ENCODE results near the gene NECAB3. TPM values are rescaled to one million over a fixed set of nuclear protein-coding genes. Genes with fewer than 3 reads are reported as not detected.

Gene NECAB3
- total RNA-seq, 1 experiment from 2014 or later, result 105 TPM

GRCh38 chr20:33673410-33674293, 576 bp downstream of the NECAB3 start:
- intact Hi-C loops (cut with micrococcal nuclease; ENCODE audit: unreplicated experiment), result loop anchor here (1.0 to 5.0 kb wide), 5 partner anchors 7 to 139 kb away; partner anchors contain the start of genes ACTL10, CHMP4B, E2F1 and PXMP4
- TF ChIP-seq CTCF (IDR thresholded peaks at IDR 0.05; ENCODE audit: insufficient read depth in 1 of 2, low read depth in 1 of 2, low read length in 1 of 2, severe bottlenecking in 1 of 2, unreplicated experiment in 1 of 2), result no peak
- no TSS peak for BruUV-seq (replicated peaks)
- peak overlapping the region; percentile 99 for H3K4me3 Mint-ChIP-seq (ENCODE audit: unreplicated experiment)
- Histone ChIP-seq H3K4me3 (ENCODE audit: low read depth, low read length) (peak overlapping the region; percentile 85), H3K9me3 (no peaks in the 10 kb centered on the region), H3K4me1 (peaks cover 18% of the 10 kb centered on the region), H3K27me3 (replicated peaks; ENCODE audit: control insufficient read depth, insufficient read depth, low read length) (no peaks in the 10 kb centered on the region), H3K36me3 (ENCODE audit: control insufficient read depth, insufficient read depth, low read length) (peaks cover 12% of the 10 kb centered on the region)
- H3K9me3 Mint-ChIP-seq (ENCODE audit: unreplicated experiment), result no peaks in the 10 kb centered on the region
- H3K27me3 Mint-ChIP-seq (ENCODE audit: insufficient read depth, unreplicated experiment), result no peaks in the 10 kb centered on the region
- DNase-seq, result peak in 1 of 2 experiments; percentile 63
- peaks cover 39% of the 10 kb centered on the region for H3K4me1 Mint-ChIP-seq (ENCODE audit: low read depth, unreplicated experiment)
- H3K36me3 Mint-ChIP-seq (ENCODE audit: insufficient read depth, unreplicated experiment), result peaks cover 59% of the 10 kb centered on the region
- peak overlapping the region; percentile 98 for H3K27ac Mint-ChIP-seq (ENCODE audit: unreplicated experiment)
- CTCF ChIA-PET, result interaction anchor here (0.5 to 1.9 kb wide), 3 partner anchors 59 to 242 kb away, joined by 3 to 8 read pairs (median 5); no protein-coding TSS in a partner anchor
- POLR2A ChIA-PET, result interaction anchor here (0.5 to 0.6 kb wide), 3 partner anchors 15 to 1406 kb away, joined by 3 to 6 read pairs (median 3); no protein-coding TSS in a partner anchor

- DNase-seq, result no peak
- BruUV-seq (replicated peaks), result no TSS peak
- Histone ChIP-seq H3K9me3 (no peaks in the 10 kb centered on the region), H3K4me3 (ENCODE audit: low read depth, low read length) (peak overlapping the region; percentile 85), H3K36me3 (ENCODE audit: control insufficient read depth, insufficient read depth, low read length) (peaks cover 14% of the 10 kb centered on the region), H3K27me3 (replicated peaks; ENCODE audit: control insufficient read depth, insufficient read depth, low read length) (no peaks in the 10 kb centered on the region), H3K4me1 (peaks cover 18% of the 10 kb centered on the region)
- POLR2A ChIA-PET, result interaction anchor here (0.5 kb wide), 1 partner anchor 1407 kb away, joined by 6 read pairs; no protein-coding TSS in a partner anchor
- Mint-ChIP-seq H3K9me3 (ENCODE audit: unreplicated experiment) (no peaks in the 10 kb centered on the region), H3K27me3 (ENCODE audit: insufficient read depth, unreplicated experiment) (no peaks in the 10 kb centered on the region), H3K4me3 (ENCODE audit: unreplicated experiment) (peak overlapping the region; percentile 99), H3K4me1 (ENCODE audit: low read depth, unreplicated experiment) (peaks cover 39% of the 10 kb centered on the region), H3K27ac (ENCODE audit: unreplicated experiment) (peak overlapping the region; percentile 98), H3K36me3 (ENCODE audit: insufficient read depth, unreplicated experiment) (peaks cover 56% of the 10 kb centered on the region)
- TF ChIP-seq CTCF (IDR thresholded peaks at IDR 0.05; ENCODE audit: insufficient read depth in 1 of 2, low read depth in 1 of 2, low read length in 1 of 2, severe bottlenecking in 1 of 2, unreplicated experiment in 1 of 2), result no peak
- CTCF ChIA-PET, result interaction anchor here (0.5 to 1.1 kb wide), 3 partner anchors 47 to 242 kb away, joined by 3 to 5 read pairs (median 3); partner anchors contain the start of gene PXMP4
- intact Hi-C loops (cut with micrococcal nuclease; ENCODE audit: unreplicated experiment), result loop anchor here (5.0 kb wide), 1 partner anchor 139 kb away; the partner anchor contains the start of gene CHMP4B
Measured at GRCh38 chr20:33673114-33673409, 1.2 kb downstream of the NECAB3 start.

- no TSS peak for BruUV-seq (replicated peaks)
- no peak for TF ChIP-seq CTCF (IDR thresholded peaks at IDR 0.05; ENCODE audit: insufficient read depth in 1 of 2, low read depth in 1 of 2, low read length in 1 of 2, severe bottlenecking in 1 of 2, unreplicated experiment in 1 of 2)
- CTCF ChIA-PET, result interaction anchor here (1.1 kb wide), 1 partner anchor 47 kb away, joined by 3 read pairs; the partner anchor contains the start of gene PXMP4
- Mint-ChIP-seq H3K27ac (ENCODE audit: unreplicated experiment) (peak overlapping the region; percentile 98), H3K4me3 (ENCODE audit: unreplicated experiment) (peak overlapping the region; percentile 99), H3K27me3 (ENCODE audit: insufficient read depth, unreplicated experiment) (no peaks in the 10 kb centered on the region), H3K4me1 (ENCODE audit: low read depth, unreplicated experiment) (peaks cover 39% of the 10 kb centered on the region), H3K9me3 (ENCODE audit: unreplicated experiment) (no peaks in the 10 kb centered on the region), H3K36me3 (ENCODE audit: insufficient read depth, unreplicated experiment) (peaks cover 56% of the 10 kb centered on the region)
- peak overlapping the region; percentile 85 for H3K4me3 ChIP-seq (ENCODE audit: low read depth, low read length)
- H3K36me3 ChIP-seq (ENCODE audit: control insufficient read depth, insufficient read depth, low read length), result peaks cover 14% of the 10 kb centered on the region
- peak in 1 of 2 experiments; percentile 55 for DNase-seq
- intact Hi-C loops (cut with micrococcal nuclease; ENCODE audit: unreplicated experiment), result loop anchor here (5.0 kb wide), 1 partner anchor 140 kb away; the partner anchor contains the start of gene CHMP4B
- H3K4me1 ChIP-seq, result peaks cover 18% of the 10 kb centered on the region
- POLR2A ChIA-PET, result interaction anchor here (0.6 kb wide), 1 partner anchor 320 kb away, joined by 3 read pairs; no protein-coding TSS in a partner anchor
- no peaks in the 10 kb centered on the region for H3K9me3 ChIP-seq
- H3K27me3 ChIP-seq (replicated peaks; ENCODE audit: control insufficient read depth, insufficient read depth, low read length), result no peaks in the 10 kb centered on the region
Measured at GRCh38 chr20:33672426-33673113, 1.7 kb downstream of the NECAB3 start.

All from Caco-2 (cell line).